Uterus (tissue), 4 donors: ENCODE data around the gene AKAP1. TPM values are rescaled to one million over a fixed set of nuclear protein-coding genes. Genes with fewer than 3 reads are reported as not detected.

Experiments used
- DNase-seq, 2 donors: peaks; one replicate each; pipeline ENCODE4 v3.0.0-alpha.2; 2019 to 2020
- H3K27ac ChIP-seq, 2 donors: fragments of 200-600 bp; sonication (generic); 1 replicate in 1 of 2; 2 replicates in 1 of 2; pipeline ENCODE4 v1.5.1; 2016 to 2018
- H3K27me3 ChIP-seq, 2 donors: fragments of 200-600 bp; sonication (generic); one replicate each; pipeline ENCODE4 v1.5.1; 2018 to 2019; ENCODE audit warnings: control low read depth in 1 of 2
- H3K36me3 ChIP-seq, 2 donors: fragments of 200-600 bp; sonication (generic); one replicate each; pipeline ENCODE4 v1.5.1; 2019; ENCODE audit warnings: control low read depth in 1 of 2
- H3K4me1 ChIP-seq, 2 donors: fragments of 200-600 bp; sonication (generic); one replicate each; pipeline ENCODE4 v1.5.1; 2018 to 2019; ENCODE audit warnings: control low read depth in 1 of 2
- H3K4me3 ChIP-seq, 2 donors: fragments of 200-600 bp; sonication (generic); 1 replicate in 1 of 2; 2 replicates in 1 of 2; pipeline ENCODE4 v1.5.1; 2018 to 2019; ENCODE audit warnings: mild to moderate bottlenecking in 1 of 2
- H3K9me3 ChIP-seq, 2 donors: fragments of 200-600 bp; sonication (generic); one replicate each; pipeline ENCODE4 v1.5.1; 2019; ENCODE audit warnings: control low read depth in 1 of 2
- CTCF ChIP-seq, 4 experiments: fragments of 200-600 bp in 2 of 4; fragments of 450-650 bp in 2 of 4; sonication (generic) in 2 of 4; IDR thresholded peaks; one replicate each; pipeline ENCODE4 v1.5.1; 2016 to 2019; ENCODE audit warnings: antibody characterized with exemption in 4 of 4, mild to moderate bottlenecking in 2 of 4, moderate library complexity in 1 of 4
- POLR2A ChIP-seq, 2 donors: fragments of 450-650 bp; IDR thresholded peaks; one replicate each; pipeline ENCODE4 v1.6.1; 2016; ENCODE audit warnings: antibody characterized with exemption in 2 of 2, mild to moderate bottlenecking in 1 of 2, moderate library complexity in 1 of 2
- intact Hi-C: fragments of 100-400 bp; cut with DNase I; formaldehyde crosslinking; loops from one replicate; pipeline ENCODE4 v1.15.1; 2023; ENCODE audit warnings: low total_unique reads
- total RNA-seq, 4 donors: library from RNA; depleted of rRNA in 3 of 4; stranded (reverse); fragments of >200 nt in 3 of 4; gene quantifications; one replicate each; pipeline versions ENCODE4 v1.1.0 to v1.2.4, GENCODE V29; 2014 to 2023
- donor health status: DM: yes; HTN: yes; CAD: no.

The AKAP1 gene
- total RNA-seq, 4 donors from 2014 or later, result 7.1 to 264 (median 37.4) TPM

GRCh38 chr17:57164814-57165213, 79.8 kb downstream of the AKAP1 start:
- intact Hi-C loops, result no loop called here
- no peaks in the 10 kb centered on the region for H3K4me1 ChIP-seq

GRCh38 chr17:57165754-57166153, 80.7 kb downstream of the AKAP1 start:
- Histone ChIP-seq H3K4me3 (no peak overlapping the region), H3K9me3 (no peaks in the 10 kb centered on the region), H3K27ac (no peak overlapping the region), H3K36me3 (no peaks in the 10 kb centered on the region), H3K4me1 (no peaks in the 10 kb centered on the region), H3K27me3 (no peaks in the 10 kb centered on the region)
- no peak for DNase-seq
- TF ChIP-seq POLR2A (IDR thresholded peaks at IDR 0.05) (no peak), CTCF (IDR thresholded peaks at IDR 0.05) (no peak)
- intact Hi-C loops, result no loop called here

More at GRCh38 chr17:57164814-57165213, 79.8 kb downstream of the AKAP1 start:
- no peak overlapping the region for H3K4me3 ChIP-seq
- H3K36me3 ChIP-seq, result no peaks in the 10 kb centered on the region
- H3K27me3 ChIP-seq, result no peaks in the 10 kb centered on the region
- H3K9me3 ChIP-seq, result no peaks in the 10 kb centered on the region
- no peak overlapping the region for H3K27ac ChIP-seq
- no peak for DNase-seq
- TF ChIP-seq POLR2A (IDR thresholded peaks at IDR 0.05) (no peak), CTCF (IDR thresholded peaks at IDR 0.05) (no peak)

DNA sequence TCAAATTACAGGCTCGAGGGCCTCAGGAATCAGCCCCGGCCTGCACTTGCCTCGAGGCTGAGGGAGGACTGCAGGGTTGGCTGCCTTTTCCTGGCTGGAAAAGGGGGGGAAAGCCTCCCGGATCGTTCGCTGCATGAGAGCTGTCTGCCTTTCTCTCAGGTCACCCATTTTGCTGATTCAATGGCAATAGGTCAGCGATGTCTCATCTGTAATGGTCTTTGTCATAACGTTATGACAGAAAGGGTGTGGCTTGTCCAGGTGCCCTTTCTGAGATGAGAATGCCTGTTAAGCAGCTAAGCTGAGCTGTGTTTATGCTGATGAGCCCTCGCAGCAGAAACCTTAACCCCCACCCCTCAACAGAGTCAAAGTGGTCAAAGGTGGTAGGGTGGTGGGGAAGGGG, 81.8 kb downstream of the AKAP1 start:
- no peaks in the 10 kb centered on the region for H3K36me3 ChIP-seq
- no peaks in the 10 kb centered on the region for H3K4me1 ChIP-seq
- intact Hi-C loops, result no loop called here
- DNase-seq, result no peak
- H3K27ac ChIP-seq, result no peak overlapping the region
- H3K4me3 ChIP-seq, result no peak overlapping the region
- H3K27me3 ChIP-seq, result no peaks in the 10 kb centered on the region
- TF ChIP-seq POLR2A (IDR thresholded peaks at IDR 0.05) (no peak), CTCF (IDR thresholded peaks at IDR 0.05) (no peak)
- H3K9me3 ChIP-seq, result no peaks in the 10 kb centered on the region

- Histone ChIP-seq H3K27me3 (no peaks in the 10 kb centered on the region), H3K4me3 (no peak overlapping the region), H3K36me3 (no peaks in the 10 kb centered on the region), H3K27ac (no peak overlapping the region), H3K9me3 (no peaks in the 10 kb centered on the region), H3K4me1 (no peaks in the 10 kb centered on the region)
- intact Hi-C loops, result no loop called here
- DNase-seq, result no peak
- no peak for TF ChIP-seq POLR2A (IDR thresholded peaks at IDR 0.05)
Observed at GRCh38 chr17:57168695-57169094, 83.6 kb downstream of the AKAP1 start.

- Histone ChIP-seq H3K27ac (no peak overlapping the region), H3K9me3 (no peaks in the 10 kb centered on the region), H3K4me1 (no peaks in the 10 kb centered on the region), H3K4me3 (no peak overlapping the region), H3K27me3 (no peaks in the 10 kb centered on the region), H3K36me3 (no peaks in the 10 kb centered on the region)
- intact Hi-C loops, result no loop called here
- DNase-seq, result no peak
- TF ChIP-seq CTCF (IDR thresholded peaks at IDR 0.05) (no peak), POLR2A (IDR thresholded peaks at IDR 0.05) (no peak)
Observed at GRCh38 chr17:57170866-57171265, 85.8 kb downstream of the AKAP1 start.

Other genes with a start within 250 kb of the AKAP1 start
- gene TRIM25, start 171.2 kb upstream of the AKAP1 start, total RNA-seq, result 10 to 100 TPM; 17.4 to 80.0 (median 35.0) TPM
- gene COIL, start 124.2 kb upstream of the AKAP1 start, total RNA-seq, result 10 to 100 TPM in 3 of 4 donors, 1 to 10 TPM in 1; 6.9 to 26.1 (median 14.3) TPM
- 10 to 100 TPM; 37.7 to 58.0 (median 48.2) TPM for gene SCPEP1, start 107.1 kb upstream of the AKAP1 start, total RNA-seq
- 10 to 100 TPM; 13.2 to 60.8 (median 44.5) TPM for gene MSI2, start 171.3 kb downstream of the AKAP1 start, total RNA-seq